ENCODE data around the gene MYH10. TPM values are rescaled to one million over a fixed set of nuclear protein-coding genes. Genes with fewer than 3 reads are reported as not detected.

MYH10 gene
- polyA plus RNA-seq, result 160 and 192 TPM in 2 replicates

DNA sequence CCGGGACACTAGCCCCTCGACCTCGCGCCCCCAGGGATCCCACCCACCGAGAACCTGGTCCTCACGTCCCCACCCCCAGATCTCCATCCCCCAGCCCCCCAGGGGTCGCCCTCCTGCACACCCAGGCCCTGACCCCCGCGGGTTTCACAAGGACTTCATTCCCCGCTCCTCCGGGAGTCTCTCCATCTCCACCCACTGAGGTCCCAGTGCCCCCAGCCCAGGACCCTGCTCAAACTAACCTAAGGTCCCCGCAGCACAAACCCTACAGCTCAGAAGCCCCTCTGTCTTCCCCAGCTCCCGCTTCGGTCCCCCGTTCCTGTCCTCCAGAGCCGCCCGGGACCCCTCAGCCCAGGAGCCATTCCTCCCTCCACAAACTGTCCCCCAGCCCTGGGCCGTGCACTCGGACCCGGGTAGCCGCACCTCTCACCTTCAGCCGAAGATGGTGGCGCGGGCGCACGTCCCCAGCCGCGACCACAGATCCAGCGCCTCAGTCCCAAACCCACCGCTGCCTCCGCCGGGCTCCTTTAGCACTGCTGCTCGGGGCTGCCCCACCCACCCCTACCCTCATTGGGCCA is at the start of gene MYH10:
TSS of gene MYH10 (minus strand) at position 499 of the 575 bp plus-strand sequence. CDS start 7,479 bp downstream, outside the sequence.

DNA sequence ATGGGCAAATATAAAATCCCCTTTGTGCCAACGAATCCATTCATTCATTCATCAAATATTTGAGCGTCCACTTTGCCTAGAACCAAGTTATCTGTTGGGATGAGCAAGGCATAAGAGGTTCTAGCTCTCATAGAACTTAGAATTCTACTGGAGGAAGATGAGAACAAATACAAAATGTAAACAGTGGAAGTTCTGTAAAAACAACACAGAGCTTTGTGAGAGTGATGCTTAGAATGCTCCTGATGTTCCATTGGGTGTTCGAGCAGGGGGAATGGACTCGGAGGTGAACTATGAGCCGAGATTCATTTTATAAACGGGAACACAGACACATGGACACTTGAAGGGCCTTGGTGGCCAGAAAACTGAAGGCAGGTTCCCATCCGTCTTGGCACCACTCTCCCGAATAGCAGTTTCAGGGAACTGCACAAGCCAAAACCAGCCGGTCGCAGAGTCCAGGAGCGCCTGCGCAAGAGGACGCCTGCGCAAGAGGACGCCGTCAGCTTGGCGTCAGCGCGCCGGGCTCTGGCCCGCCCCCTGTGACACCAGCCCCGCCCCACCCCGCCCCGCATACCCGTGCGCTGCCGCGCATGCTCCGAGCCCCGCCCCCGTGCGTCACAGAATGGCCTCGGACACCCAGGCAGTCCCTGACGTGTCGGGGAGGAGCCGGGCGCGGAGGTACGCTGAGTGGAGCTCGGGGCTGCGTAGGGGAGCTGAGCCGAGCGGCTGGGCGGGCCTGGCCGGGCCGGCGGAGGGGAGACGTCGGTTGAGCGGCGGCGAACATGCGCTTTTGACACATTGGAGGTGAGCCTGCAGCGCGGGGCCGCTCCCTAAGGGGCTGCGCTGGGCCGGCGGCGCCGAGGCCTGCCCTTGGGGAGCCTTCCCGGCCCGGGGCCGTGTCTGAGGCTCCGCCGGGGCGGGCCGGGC is 195.0 kb downstream of the MYH10 start, which contains the start of gene NDEL1:
TSS of gene NDEL1 (plus strand) at position 640 of the 924 bp plus-strand sequence. CDS start 8,388 bp downstream, outside the sequence.

Other genes with a start within 250 kb of the MYH10 start
- 780 and 817 TPM in 2 replicates for gene RPL26, start 247.5 kb downstream of the MYH10 start, polyA plus RNA-seq
- gene RNF222, start 232.9 kb downstream of the MYH10 start, polyA plus RNA-seq, result not detected in 2 replicates
- 29.5 and 32.3 TPM in 2 replicates for gene NDEL1, start 194.8 kb downstream of the MYH10 start, polyA plus RNA-seq
- gene CCDC42, start 114.1 kb upstream of the MYH10 start, polyA plus RNA-seq, result not detected in 2 replicates
- gene SPDYE4, start 127.8 kb upstream of the MYH10 start, polyA plus RNA-seq, result not detected in 2 replicates
- not detected in 2 replicates for gene MFSD6L, start 168.6 kb upstream of the MYH10 start, polyA plus RNA-seq
- gene PIK3R6, start 236.9 kb upstream of the MYH10 start, polyA plus RNA-seq, result not detected in 2 replicates

All from Purkinje cell (primary cell).